ENCODE data around the gene SF3B6.
A peak's percentile ranks its signal among the peaks of the same experiment; 100 is the strongest.

The SF3B6 gene

GRCh38 chr2:24076849-24077534 lies 866 bp upstream of the SF3B6 start:
- Histone ChIP-seq H4K20me1 (ENCODE audit: low read depth, low read length) (no peaks in the 10 kb centered on the region), H3K36me3 (ENCODE audit: low read length) (peaks cover 9% of the 10 kb centered on the region; the same call in 1 of the 2 replicates), H3K4me3 (ENCODE audit: insufficient read depth, low read length, poor library complexity, severe bottlenecking) (peak overlapping the region; percentile 76), H3K27ac (ENCODE audit: low read depth, low read length) (no peak overlapping the region), H3K27me3 (ENCODE audit: low read length) (no peaks in the 10 kb centered on the region), H3K4me2 (ENCODE audit: low read depth, low read length, poor library complexity, severe bottlenecking) (peak overlapping the region; percentile 73), H3K79me2 (ENCODE audit: insufficient read depth, low read length) (peaks cover 30% of the 10 kb centered on the region), H3F3A (ENCODE audit: insufficient read depth) (peaks cover 5% of the 10 kb centered on the region; the same call in 1 of the 2 replicates), H2AFZ (ENCODE audit: low read depth, low read length, severe bottlenecking) (peak overlapping the region; percentile 53), H3K9me3 (ENCODE audit: insufficient read depth, low read length) (no peaks in the 10 kb centered on the region), H3K9ac (ENCODE audit: low read length) (peak overlapping the region; percentile 67), H3K9me2 (replicated peaks; ENCODE audit: insufficient read depth, low read length) (no peaks in the 10 kb centered on the region)
- TF ChIP-seq CTCF (IDR thresholded peaks at IDR 0.05; ENCODE audit: insufficient read depth, low read length, poor library complexity, severe bottlenecking) = no peak
- no peak for TF ChIP-seq EZH2phosphoT487 (conservative IDR thresholded peaks at IDR 0.05; ENCODE audit: low read length)

- Histone ChIP-seq H3K9me3 (ENCODE audit: insufficient read depth, low read length) (no peaks in the 10 kb centered on the region), H3K79me2 (ENCODE audit: insufficient read depth, low read length) (peaks cover 32% of the 10 kb centered on the region), H3F3A (ENCODE audit: insufficient read depth) (peaks cover 5% of the 10 kb centered on the region; the same call in 1 of the 2 replicates), H3K9me2 (replicated peaks; ENCODE audit: insufficient read depth, low read length) (no peaks in the 10 kb centered on the region), H3K4me2 (ENCODE audit: low read depth, low read length, poor library complexity, severe bottlenecking) (peak overlapping the region; percentile 80), H3K27ac (ENCODE audit: low read depth, low read length) (no peak overlapping the region), H3K36me3 (ENCODE audit: low read length) (peaks cover 9% of the 10 kb centered on the region; the same call in 1 of the 2 replicates), H3K4me3 (ENCODE audit: insufficient read depth, low read length, poor library complexity, severe bottlenecking) (peak overlapping the region; percentile 76), H4K20me1 (ENCODE audit: low read depth, low read length) (no peaks in the 10 kb centered on the region), H2AFZ (ENCODE audit: low read depth, low read length, severe bottlenecking) (no peak overlapping the region), H3K9ac (ENCODE audit: low read length) (peak overlapping the region; percentile 67), H3K27me3 (ENCODE audit: low read length) (no peaks in the 10 kb centered on the region)
- TF ChIP-seq CTCF (IDR thresholded peaks at IDR 0.05; ENCODE audit: insufficient read depth, low read length, poor library complexity, severe bottlenecking) = no peak
- TF ChIP-seq EZH2phosphoT487 (conservative IDR thresholded peaks at IDR 0.05; ENCODE audit: low read length) = no peak
Measured at GRCh38 chr2:24075259-24075658, 867 bp downstream of the SF3B6 start.

GRCh38 chr2:24073816-24074215 lies 2.3 kb downstream of the SF3B6 start:
- no peaks in the 10 kb centered on the region for H3K9me3 ChIP-seq (ENCODE audit: insufficient read depth, low read length)
- H3K27ac ChIP-seq (ENCODE audit: low read depth, low read length) = no peak overlapping the region
- peaks cover 9% of the 10 kb centered on the region; the same call in 1 of the 2 replicates for H3K36me3 ChIP-seq (ENCODE audit: low read length)
- no peaks in the 10 kb centered on the region for H3K27me3 ChIP-seq (ENCODE audit: low read length)
- H3K9me2 ChIP-seq (replicated peaks; ENCODE audit: insufficient read depth, low read length) = no peaks in the 10 kb centered on the region
- TF ChIP-seq CTCF (IDR thresholded peaks at IDR 0.05; ENCODE audit: insufficient read depth, low read length, poor library complexity, severe bottlenecking) = no peak
- TF ChIP-seq EZH2phosphoT487 (conservative IDR thresholded peaks at IDR 0.05; ENCODE audit: low read length) = no peak
- H2AFZ ChIP-seq (ENCODE audit: low read depth, low read length, severe bottlenecking) = no peak overlapping the region
- peaks cover 32% of the 10 kb centered on the region for H3K79me2 ChIP-seq (ENCODE audit: insufficient read depth, low read length)
- no peak overlapping the region for H3K4me2 ChIP-seq (ENCODE audit: low read depth, low read length, poor library complexity, severe bottlenecking)
- H3K9ac ChIP-seq (ENCODE audit: low read length) = no peak overlapping the region
- no peak overlapping the region for H3K4me3 ChIP-seq (ENCODE audit: insufficient read depth, low read length, poor library complexity, severe bottlenecking)
- H4K20me1 ChIP-seq (ENCODE audit: low read depth, low read length) = no peaks in the 10 kb centered on the region
- peaks cover 5% of the 10 kb centered on the region; the same call in 1 of the 2 replicates for H3F3A ChIP-seq (ENCODE audit: insufficient read depth)

All from SU-DHL-6 (cell line).